ENCODE data around the gene SQOR.

GRCh38 chr15:45734260-45734711 is 99.5 kb downstream of the SQOR start:
- no peak for TF ChIP-seq CTCF (IDR thresholded peaks at IDR 0.05)
- no peak for TF ChIP-seq POLR2AphosphoS5 (IDR thresholded peaks at IDR 0.05)
